ENCODE results near the gene MOB3B. TPM values are rescaled to one million over a fixed set of nuclear protein-coding genes. Genes with fewer than 3 reads are reported as not detected.

The MOB3B gene
- total RNA-seq, 1 experiment from 2014 or later = 0.03 TPM

- no peak for TF ChIP-seq REST (IDR thresholded peaks at IDR 0.05; ENCODE audit: insufficient read depth in 1 of 2, low read depth in 2 of 2, low read length in 1 of 2)
- no peak for TF ChIP-seq TCF7L2 (IDR thresholded peaks at IDR 0.05; ENCODE audit: low read depth, low read length)
- no peak for TF ChIP-seq SIN3A (IDR thresholded peaks at IDR 0.05; ENCODE audit: borderline replicate concordance, insufficient read depth, low read depth, low read length)
- no peak for TF ChIP-seq CTCF (IDR thresholded peaks at IDR 0.05)
- TF ChIP-seq POLR2AphosphoS5 (IDR thresholded peaks at IDR 0.05; ENCODE audit: low read depth, low read length) = no peak
- Histone ChIP-seq H3K4me3 (ENCODE audit: low read depth in 2 of 2, low read length in 2 of 2) (no peak overlapping the region), H3K27me3 (ENCODE audit: control insufficient read depth, insufficient read depth, low read length) (no peaks in the 10 kb centered on the region), H3K9me3 (ENCODE audit: control insufficient read depth, insufficient read depth, low read depth, low read length) (no peaks in the 10 kb centered on the region), H3K27ac (ENCODE audit: low read length) (no peak overlapping the region), H3K36me3 (ENCODE audit: control insufficient read depth, insufficient read depth, low read length) (no peaks in the 10 kb centered on the region), H3K4me1 (ENCODE audit: control insufficient read depth, insufficient read depth, low read length) (no peaks in the 10 kb centered on the region)
- no peak for ATAC-seq
- in situ Hi-C loops (cut with HindIII; ENCODE audit: low pct_unique_long_range_greater_than_20kb, low sequenced_read_pairs) (no loop called here), intact Hi-C loops (cut with micrococcal nuclease; ENCODE audit: unreplicated experiment) (no loop called here)
- no TSS peak for BruUV-seq (replicated peaks)
- ChIA-PET POLR2A (no interaction called here), CTCF (no interaction called here)
- no peak for DNase-seq (ENCODE audit: low read depth, low spot score)
These were observed 66.8 kb downstream of the MOB3B start for GRCh38 chr9:27462846-27463245.

GRCh38 chr9:27462434-27462833 is 67.2 kb downstream of the MOB3B start:
- H3K9me3 ChIP-seq (ENCODE audit: control insufficient read depth, insufficient read depth, low read depth, low read length) = no peaks in the 10 kb centered on the region
- ChIA-PET POLR2A (no interaction called here), CTCF (no interaction called here)
- no peaks in the 10 kb centered on the region for H3K4me1 ChIP-seq (ENCODE audit: control insufficient read depth, insufficient read depth, low read length)
- TF ChIP-seq SIN3A (IDR thresholded peaks at IDR 0.05; ENCODE audit: borderline replicate concordance, insufficient read depth, low read depth, low read length) (no peak), CTCF (IDR thresholded peaks at IDR 0.05) (no peak), TCF7L2 (IDR thresholded peaks at IDR 0.05; ENCODE audit: low read depth, low read length) (no peak), POLR2AphosphoS5 (IDR thresholded peaks at IDR 0.05; ENCODE audit: low read depth, low read length) (no peak), REST (IDR thresholded peaks at IDR 0.05; ENCODE audit: insufficient read depth in 1 of 2, low read depth in 2 of 2, low read length in 1 of 2) (no peak)
- no peak for ATAC-seq
- BruUV-seq (replicated peaks) = no TSS peak
- DNase-seq (ENCODE audit: low read depth, low spot score) = no peak
- in situ Hi-C loops (cut with HindIII; ENCODE audit: low pct_unique_long_range_greater_than_20kb, low sequenced_read_pairs) = no loop called here
- H3K36me3 ChIP-seq (ENCODE audit: control insufficient read depth, insufficient read depth, low read length) = no peaks in the 10 kb centered on the region
- intact Hi-C loops (cut with micrococcal nuclease; ENCODE audit: unreplicated experiment) = no loop called here
- H3K27ac ChIP-seq (ENCODE audit: low read length) = no peak overlapping the region
- H3K27me3 ChIP-seq (ENCODE audit: control insufficient read depth, insufficient read depth, low read length) = no peaks in the 10 kb centered on the region
- H3K4me3 ChIP-seq (ENCODE audit: low read depth in 2 of 2, low read length in 2 of 2) = no peak overlapping the region

All from Panc1 (cell line).